GM18499 (cell line): Measurements from ENCODE around the gene R3HDM2.
"Not testable (repeated sequence)": the region's sequence is repeated elsewhere in the genome, so short reads cannot be mapped to it uniquely, and the experiment has no call there.

ENCODE experiments used
- ATAC-seq: cut with Tn5 transposase; IDR thresholded peaks from one replicate; pipeline ENCODE4 v1.9.1; 2021; ENCODE audit warnings: moderate number of reproducible peaks; ENCODE audit not compliant: insufficient read depth, unreplicated experiment

Gene R3HDM2

DNA sequence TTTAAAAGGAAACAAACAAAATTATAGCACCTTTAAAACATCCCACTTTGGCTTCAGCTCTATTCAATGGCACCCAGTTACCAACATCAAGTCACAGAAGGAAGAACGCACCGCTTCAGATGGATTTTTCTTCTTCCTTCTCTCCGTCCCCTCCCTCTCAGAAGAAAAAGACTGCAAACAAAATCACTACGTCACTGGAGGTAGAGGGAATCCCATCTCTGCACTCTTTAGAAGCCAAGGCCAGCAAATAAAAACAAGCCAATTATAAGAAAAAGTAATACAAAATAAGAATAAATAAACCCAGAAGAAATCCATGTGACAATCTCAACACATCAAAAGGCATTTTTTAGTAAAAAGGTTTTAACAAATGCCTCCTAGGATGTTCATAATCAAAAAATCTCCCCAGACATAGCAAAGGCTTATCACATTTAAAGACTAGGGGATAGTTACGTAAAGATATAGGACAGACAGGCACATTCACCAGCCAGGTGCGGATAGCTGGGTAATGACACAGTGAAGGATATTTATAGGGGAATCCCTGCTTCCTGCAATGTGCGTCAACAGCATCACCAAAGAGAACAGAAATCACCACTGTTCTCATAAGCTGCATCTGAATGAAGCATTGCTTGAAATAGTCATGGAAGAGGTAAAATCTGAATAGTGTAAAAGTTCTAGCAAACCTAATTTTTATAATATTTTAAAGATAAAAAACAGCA lies 89.4 kb downstream of the R3HDM2 start:
- ATAC-seq = no peak

DNA sequence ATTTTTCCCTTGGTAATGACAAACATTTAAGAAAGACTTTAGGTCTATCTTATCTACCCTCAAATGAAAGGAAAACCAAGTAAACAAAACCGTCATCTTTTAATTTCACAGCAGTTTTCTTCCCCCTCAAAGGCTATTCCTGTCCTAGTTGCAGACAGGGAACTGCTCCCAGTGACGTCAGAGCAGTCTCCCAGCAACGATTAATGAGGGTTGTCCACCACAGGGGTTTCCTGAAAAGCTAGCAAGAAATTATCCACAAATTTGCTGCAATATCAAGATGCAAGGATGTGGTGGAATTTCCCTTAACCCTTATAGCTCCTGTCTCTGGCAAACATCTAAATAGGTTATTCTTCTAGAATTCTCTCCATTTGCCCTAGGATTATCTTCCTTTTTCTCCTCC lies 90.7 kb downstream of the R3HDM2 start:
- ATAC-seq = no peak

DNA sequence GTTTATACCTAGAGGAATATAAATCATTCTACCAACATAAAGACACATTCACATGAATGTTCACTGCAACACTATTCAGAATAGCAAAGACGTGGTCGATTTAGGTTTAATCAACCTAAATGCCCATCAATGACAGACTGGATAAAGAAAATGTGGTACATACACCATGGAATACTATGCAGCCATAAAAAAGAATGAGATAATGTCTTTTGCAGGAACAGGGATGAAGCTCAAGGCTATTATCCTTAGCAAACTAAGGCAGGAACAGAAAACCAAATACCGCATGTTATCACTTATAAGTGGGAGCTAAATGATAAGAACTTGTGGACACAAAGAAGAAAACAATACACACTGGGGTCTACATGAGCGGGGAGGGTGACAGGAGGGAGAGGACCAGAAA lies 94.5 kb downstream of the R3HDM2 start:
- ATAC-seq = not testable (repeated sequence)

DNA sequence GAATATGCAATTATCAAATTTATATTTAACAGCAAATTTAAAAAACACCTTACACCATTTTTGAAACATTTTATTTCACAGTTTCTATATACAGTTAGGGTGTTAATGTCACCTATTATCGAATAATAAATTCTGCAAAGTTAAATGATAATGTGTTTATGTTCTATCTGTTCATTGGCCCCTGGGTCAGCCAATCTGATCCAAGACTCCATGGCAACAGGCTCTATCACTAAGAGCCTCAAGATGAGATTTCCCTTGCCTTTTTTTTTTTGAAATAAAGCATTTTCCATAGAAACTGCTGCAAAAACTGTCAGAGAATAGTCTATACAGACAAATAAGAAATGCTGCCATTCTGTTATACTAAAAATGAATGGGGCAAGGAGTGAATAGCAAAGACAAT lies 96.6 kb downstream of the R3HDM2 start:
- no peak for ATAC-seq

DNA sequence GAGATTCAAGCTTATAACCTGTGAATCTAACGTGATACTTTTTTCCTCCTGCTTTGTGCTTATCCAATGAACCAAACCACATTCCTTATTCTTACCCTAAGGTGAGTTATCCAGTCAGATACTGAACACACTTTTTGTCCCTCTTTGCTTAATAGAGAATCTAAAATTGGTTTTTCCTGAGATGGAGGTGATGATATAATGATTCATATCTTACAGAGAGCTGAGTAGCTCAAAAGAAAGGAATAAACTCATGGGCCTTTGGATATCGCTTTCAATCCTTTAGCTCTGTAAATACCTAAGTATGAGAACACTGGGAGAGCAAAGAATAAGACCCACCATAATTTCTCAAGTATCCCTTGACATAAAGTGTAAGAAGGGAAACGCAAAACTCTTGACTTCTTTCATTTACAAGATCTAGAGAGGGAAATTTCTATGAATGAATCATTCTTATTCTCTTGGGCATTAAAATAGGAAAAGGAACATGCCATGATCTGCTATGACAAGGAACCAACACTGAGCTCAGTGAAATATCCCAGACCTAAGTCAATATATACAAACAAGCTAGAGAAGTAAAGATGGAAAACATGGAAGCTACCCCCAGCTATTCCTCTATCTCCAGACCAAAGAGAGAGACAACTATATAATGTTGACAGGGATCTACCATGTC lies 98.1 kb downstream of the R3HDM2 start:
- no peak for ATAC-seq

DNA sequence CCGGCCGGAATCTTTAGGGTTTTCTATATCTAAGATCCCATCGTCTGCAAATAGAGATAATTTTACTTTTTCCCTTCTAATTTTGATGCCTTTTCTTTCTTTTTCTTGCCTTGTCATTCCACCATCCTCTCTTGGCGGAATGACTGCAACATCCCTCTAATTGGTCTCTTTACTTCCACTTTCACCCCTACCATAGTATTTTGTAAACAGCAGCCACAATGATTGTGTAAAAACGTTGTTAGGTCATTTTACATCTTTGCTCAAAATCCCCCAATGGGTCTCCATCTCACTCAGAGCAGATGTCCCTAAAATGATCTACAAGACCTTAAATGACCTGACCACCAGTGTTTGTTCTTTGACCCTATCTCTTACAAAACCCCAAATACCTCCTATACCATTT lies 99.9 kb downstream of the R3HDM2 start:
- no peak for ATAC-seq

DNA sequence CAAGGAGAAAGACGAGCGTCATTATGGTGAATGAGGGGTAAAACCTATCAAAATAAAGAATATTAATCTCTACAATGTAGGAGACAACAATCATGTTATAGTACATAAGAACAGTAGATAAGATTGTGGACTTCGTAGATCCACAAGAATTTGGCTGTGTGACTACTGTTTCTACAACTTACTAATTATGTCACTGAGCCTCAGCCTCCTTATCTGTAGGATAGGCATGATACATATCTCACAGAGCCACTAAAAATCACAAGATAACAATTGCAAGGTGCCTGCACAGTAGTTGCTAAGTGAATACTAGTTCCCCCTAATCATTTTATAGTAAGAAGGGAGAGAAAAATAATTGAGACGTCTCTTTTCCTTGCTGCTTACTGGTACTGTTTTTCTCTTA lies 101.6 kb downstream of the R3HDM2 start:
- no peak for ATAC-seq

DNA sequence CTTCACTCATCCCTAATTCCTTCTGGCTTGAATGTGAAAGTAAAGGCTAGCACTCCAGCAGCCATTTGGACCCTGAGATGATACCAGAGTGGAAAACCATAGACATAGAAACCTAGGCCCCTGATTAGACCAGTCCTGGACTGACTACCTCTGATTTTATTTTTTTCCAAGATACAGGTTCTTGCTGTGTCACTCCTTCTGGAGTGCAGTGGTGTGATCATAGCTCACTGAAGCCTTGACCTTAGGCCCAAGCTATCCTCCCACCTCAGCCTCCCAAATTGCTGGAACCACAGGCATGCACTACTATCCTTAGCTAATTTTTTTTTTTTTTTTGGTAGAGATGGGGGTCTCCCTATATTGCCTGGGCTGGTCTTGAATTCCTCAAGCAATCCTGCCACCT lies 105.4 kb downstream of the R3HDM2 start:
- ATAC-seq = no peak

DNA sequence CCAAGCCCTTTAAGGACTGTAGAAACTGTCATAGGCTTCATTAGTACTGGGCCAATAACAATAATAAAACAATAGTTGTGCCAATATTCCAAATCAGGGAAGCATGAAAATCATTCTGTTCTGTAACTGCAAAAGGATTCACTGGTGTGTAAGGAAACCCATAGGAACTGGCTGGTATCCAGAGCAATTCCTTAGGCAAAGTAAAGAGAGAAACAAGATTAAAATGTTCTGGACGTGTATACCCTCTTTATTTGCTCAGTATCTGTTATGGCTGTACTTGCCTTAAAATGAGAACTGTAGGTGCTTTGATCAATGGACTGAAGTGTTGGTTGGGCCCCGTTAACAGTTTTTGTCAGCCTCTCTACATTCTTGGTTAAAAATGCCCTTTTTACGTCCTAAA lies 107.4 kb downstream of the R3HDM2 start:
- ATAC-seq = no peak

DNA sequence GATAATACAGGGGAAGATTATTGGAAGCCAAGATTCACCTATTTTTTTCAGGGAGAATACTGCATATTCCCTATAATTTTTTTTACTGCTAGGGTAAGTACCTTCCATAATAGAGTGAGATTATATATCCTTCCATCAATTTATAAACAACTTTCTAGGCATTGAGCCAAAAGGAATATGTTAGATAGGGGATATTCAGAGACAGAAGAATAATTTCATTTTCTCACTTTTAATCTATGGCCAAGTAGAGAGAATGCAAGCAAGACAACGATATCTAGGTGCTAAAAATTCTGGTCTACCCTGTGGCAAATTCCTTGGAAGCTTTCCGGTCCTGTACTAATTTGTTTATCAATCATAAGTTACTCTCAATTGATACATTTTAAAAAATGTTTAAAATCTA lies 110.2 kb downstream of the R3HDM2 start:
- no peak for ATAC-seq

DNA sequence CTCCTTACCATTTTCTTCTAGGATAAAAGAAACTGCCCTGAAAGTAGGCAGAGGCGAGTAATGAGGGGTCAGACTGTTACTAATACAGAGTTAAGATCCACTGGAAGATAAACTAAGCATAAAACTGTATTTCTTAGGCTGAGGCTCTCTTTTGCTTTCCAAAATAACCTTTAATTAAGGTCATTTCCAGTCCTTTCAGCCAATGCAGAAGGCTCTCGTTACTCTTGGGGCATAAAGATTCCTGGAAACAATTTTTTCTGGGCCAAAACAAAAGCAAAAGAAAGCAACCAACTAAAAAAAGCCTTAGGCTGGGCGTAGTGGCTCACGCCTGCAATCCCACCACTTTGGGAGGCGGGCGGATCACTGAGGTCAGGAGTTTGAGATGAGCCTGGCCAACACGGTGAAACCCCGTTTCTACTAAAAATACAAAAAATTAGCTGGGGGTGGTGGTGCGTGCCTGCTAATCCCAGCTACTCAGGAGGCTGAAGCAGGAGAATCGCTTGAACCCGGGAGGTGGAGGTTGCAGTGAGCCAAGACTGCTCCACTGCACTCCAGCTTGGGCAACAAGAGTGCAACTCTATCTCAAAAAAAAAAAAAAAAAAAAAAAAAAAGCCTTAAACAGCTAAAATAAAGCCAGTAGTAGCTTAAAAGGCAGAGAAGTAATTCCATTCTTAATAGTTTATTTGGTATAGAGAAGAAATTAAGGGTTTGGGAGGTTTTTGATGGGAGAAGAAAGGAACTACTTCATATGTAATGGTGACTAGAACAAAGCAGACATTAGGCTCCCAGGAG lies 111.0 kb downstream of the R3HDM2 start:
- ATAC-seq = no peak

DNA sequence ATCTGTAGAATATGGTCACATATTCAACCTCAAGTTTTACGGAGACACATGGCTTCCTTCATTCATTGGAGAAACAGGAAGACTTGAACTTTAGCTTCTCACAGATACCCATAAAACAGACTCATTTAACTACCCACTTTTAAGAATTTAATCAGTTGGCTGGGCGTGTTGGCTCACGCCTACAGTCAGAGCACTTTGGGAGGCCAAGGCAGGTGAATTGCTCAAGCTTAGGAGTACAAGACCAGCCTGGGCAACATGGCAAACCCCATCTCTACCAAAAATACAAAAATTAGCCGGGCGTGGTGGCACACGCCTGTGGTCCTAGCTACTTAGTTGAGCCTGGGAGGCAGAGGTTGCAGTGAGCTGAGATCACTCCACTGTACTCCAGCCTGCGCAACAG lies 115.2 kb downstream of the R3HDM2 start:
- ATAC-seq = no peak

DNA sequence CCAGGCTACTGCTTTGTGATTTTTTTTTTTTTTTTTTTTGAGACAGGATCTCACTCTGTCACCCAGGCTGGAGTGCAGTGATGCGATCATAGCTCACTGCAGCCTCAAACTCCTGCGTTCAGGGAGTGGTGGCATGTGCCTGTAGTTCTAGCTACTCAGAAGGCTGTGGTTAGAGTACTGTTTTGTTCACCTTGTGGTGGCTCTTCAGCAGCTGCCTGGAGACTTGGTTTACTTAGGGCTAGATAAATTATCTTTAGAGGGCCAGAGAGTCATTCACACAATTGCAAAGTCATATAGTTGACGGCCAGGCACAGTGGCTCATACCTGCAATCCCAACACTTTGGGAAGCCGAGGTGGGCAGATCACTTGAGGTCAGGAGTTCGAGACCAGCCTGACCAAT lies 118.6 kb downstream of the R3HDM2 start:
- ATAC-seq = not testable (repeated sequence)

DNA sequence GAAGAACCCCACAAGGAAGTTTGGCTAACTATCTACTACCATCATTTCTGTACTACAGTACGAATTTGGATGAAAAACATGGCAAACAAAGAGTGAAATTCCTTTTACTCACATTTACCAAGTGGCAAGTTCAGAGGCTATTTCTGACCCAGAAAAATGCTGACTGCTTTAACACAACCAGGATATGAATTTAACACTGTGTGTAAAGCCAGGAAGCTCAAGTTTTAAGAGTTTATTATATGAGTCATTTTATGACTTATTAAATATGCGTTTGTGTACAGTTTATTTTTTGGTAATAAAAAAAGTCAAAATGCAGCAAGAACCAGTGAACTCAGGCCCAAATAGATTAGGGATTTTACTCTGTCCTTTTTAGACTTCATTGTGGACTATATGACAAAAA lies 121.4 kb downstream of the R3HDM2 start:
- ATAC-seq = no peak

DNA sequence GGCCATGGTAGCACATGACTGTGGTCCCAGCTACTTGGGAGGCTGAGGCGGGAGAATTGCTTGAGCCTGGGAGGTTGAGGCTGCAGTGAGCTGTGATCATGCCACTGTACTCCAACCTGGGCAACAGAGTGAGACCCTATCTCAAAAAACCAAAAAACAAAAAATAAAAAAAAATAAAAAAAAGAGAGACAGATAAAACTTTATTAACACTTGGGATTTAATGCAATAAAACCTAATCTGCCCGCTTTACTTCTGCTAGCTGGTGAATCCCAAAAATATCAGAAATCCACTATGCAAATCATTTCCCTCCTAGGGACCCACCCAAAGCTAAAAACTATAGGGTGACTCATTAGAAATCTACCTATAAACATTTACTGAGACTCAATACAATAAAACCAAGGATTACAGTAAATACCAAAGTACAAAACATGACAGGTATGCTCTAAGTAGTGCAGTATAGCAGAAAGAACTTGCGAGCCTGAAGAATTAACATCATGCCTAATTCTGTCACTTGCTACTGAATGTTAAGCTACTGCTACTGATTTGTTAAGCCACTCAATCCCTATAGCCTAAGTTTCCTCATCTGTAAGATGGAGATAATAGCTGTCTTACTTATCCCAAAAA lies 129.8 kb downstream of the R3HDM2 start:
- ATAC-seq = no peak

DNA sequence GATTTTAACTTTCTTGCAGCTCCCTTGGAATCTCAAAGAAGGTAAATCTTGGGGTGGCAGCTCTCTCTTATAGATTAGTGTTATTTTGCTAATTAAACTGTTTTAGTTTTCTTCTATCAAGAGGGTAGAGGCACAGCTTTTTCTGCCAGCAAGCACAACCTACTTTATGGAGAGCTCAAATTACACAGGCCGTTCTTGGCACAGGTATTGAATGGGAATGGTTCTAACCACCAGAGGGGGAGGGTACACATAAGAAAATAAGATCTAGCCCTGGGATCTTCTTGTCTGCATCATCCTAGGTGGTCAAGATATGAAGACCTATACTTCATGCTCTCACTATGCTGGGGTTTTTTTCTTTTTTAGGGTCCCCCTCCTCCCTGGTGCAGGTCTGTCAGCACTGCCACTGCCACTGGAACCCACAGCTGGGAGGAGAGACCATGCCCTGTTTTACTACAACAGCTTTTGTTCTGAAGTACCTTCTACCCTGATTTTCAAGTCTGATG lies 131.3 kb downstream of the R3HDM2 start:
- ATAC-seq = no peak

DNA sequence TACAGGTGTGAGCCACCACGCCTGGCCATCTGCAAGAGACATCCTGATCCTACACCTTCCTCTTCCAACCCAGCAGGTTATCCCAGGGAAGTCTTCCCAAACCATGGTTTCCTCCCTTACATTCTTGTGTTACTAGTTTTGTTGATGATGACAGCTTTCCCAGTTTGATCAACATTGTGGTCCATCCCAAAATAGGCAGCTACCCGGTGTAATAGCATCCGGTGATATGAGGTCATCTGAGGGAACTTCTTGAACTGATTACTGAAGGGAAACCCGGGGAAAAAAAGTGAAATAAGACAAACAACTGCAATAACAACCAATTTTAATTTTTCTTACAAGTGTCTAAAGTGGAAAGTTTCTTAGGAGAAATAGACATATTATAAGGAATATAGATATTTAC lies 134.6 kb downstream of the R3HDM2 start:
- no peak for ATAC-seq

DNA sequence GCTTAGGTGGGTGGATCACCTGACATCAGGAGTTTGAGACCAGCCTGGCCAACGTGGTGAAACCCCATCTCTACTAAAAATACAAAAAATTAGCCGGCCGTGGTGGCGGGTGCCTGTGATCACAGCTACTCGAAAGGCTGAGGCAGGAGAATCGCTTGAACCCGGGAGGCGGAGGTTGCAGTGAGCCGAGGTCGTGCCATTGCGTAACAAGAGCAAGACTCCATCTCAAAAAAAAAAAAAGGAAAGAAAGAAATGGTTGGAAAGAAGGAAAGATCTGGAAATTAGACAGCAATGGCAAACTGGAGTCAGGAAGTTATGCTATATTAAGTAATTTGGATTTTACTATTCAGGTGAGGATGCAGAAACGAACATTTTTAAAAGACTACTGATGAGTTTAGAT lies 148.8 kb downstream of the R3HDM2 start:
- not testable (repeated sequence) for ATAC-seq

DNA sequence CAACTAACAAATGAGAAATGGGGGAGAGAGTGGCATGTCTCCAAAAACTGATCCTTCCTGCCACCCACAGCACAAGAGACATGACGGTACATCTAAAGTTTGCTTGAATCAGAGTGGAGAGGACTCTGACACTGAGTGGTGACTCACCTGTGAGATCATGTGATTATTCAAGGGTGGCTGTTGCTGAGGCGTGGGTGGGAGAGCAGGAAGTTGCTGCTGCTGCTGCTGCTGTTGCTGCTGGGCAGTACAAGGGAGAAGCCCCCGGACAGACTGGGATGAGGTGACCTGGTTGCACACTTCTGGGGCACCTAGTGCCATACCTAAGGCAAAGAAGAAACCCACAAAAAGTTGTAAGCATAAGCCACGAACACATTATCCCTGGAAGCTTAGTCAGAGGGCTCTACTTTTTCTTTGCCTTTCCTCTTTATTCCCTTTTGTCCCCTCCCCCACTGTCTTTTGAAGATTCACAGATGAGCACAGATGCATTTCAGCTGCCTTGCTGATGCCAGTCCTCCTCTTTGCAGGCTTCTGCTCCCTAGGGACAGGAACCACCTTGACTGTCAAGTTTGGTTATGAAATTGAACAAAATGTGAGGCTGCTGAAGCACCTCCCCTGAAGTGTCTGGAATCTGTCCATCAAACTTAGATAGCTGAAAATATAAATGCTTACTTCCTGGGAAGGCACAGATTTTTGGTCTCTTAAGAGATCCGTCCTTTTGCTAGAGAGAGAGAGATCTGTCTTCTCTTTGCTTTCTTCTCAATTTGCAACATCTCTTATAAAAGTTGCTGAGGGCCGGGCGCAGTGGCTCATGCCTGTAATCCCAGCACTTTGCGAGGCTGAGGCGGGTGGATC lies 150.4 kb downstream of the R3HDM2 start:
- ATAC-seq = peak; percentile 79
